Stimulated activated CD8-positive, alpha-beta memory T cell treated with anti-CD3 and anti-CD28 coated beads, Interleukin-12 subunit alpha, Interleukin-12 subunit beta, amount 100 ng/mL, for 24 hours (primary cell): ENCODE measurements around the gene CDK12.
"Not testable (repeated sequence)": the region's sequence is repeated elsewhere in the genome, so short reads cannot be mapped to it uniquely, and the experiment has no call there.

Experiments
- DNase-seq: peaks from one replicate; pipeline ENCODE4 v3.0.0-alpha.2; 2020; ENCODE audit errors: extremely low read depth

CDK12 gene

GRCh38 chr17:39461113-39461925 lies at the start of gene CDK12:
Gene CDK12 (plus strand): TSS chr17:39461486. CDS start chr17:39462072, 586 bp downstream.
- DNase-seq, result peak; percentile 73

- DNase-seq, result no peak
Observed at GRCh38 chr17:39416141-39416540, 45.1 kb upstream of the CDK12 start.

- no peak for DNase-seq
Observed at GRCh38 chr17:39429600-39429999, 31.7 kb upstream of the CDK12 start.

DNA sequence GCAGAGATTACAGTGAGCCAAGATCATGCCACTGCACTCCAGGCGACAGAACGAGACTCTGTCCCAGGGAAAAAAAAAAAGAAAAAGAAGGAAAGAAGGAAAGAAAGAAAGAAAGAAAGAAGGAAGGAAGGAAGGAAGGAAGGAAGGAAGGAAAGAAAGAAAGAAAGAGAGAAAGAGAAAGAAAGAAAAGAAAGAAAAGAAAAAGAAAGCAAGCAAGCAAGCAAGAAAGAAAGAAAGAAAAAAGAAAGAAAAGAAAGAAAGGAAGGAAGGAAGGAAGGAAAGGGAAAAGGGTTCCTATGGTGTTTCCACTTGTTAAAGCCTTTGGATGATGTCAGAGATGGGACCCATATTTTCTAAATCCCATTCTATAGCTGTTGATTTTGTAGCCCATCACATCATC lies 21.4 kb upstream of the CDK12 start:
- not testable (repeated sequence) for DNase-seq

DNA sequence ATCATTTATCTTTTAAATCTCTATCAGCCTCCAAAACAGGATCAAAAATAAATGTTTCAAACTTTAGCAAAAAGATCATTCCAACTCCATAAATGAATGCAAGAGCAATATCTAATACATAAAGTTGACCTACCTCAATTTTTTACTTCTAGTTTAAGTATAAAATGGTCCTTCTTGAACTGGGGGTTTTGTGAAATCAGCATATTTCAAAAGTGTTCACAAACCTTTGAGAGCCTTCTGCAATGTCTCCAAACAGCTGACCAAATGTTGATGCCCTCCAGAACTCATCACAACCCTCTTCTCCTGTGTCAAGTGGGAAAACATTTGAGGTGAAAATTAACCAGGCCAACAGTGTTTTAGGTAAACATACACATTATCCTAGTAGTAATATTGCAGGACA lies 18.0 kb upstream of the CDK12 start:
- DNase-seq, result no peak

GRCh38 chr17:39447561-39447960 lies 13.7 kb upstream of the CDK12 start:
- no peak for DNase-seq

DNA sequence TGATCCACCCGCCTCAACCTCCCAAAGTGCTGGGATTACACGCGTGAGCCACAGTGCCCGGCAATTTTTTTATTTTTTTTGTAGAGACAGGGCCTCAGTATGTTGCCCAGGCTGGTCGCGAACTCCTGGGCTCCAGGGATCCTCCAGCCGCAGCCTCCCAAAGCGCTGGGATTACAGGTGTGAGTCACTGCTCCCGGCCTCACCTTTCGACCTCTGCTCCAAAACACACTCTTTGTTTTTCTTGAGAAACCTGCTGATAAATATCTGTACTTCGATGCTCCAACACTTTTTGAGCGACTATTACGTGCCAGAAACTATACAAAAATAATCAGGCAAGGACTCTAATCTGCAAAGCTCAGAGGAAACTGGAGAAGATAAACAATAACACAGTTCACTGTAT lies 11.2 kb upstream of the CDK12 start:
- DNase-seq, result no peak

DNA sequence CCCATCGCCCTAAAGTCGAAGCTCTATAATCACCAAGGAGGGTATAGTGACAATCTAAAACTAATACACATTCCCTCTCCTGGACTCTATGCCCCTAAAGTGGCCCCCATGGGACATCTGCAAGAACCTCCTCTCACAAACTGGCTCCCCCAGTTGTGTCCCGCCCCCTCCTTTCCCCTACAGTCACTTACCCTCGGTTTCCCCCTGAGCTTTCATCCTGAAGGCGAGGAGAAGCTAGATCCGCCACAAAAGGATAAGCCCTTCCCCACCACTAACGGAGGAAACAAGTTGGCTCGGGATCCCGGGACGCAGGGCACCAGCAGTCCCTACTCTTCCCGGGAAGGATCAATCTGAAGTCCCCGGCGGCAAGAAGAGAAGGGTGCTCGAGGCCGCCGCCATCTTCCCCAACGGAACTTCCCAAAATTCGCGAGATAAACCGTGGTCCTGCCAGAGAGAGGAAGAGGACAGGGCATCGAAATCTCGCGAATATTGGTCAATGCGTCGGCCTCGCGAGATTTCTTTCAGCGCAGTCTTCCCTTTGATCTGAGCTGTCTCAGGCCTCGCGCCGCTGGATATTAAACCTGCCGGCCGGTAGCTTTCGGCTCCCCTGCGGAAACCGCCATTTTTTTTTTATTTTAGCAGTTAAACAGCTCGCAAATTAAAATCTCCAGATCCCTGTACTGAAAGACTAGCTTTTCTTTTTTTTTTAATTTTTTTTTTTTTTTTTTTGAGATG lies 10.3 kb upstream of the CDK12 start, which contains the start of gene MED1:
TSS of gene MED1 (minus strand) at position 417 of the 735 bp plus-strand sequence. CDS start at position 216, 201 bp downstream.
- DNase-seq, result peak; percentile 70

DNA sequence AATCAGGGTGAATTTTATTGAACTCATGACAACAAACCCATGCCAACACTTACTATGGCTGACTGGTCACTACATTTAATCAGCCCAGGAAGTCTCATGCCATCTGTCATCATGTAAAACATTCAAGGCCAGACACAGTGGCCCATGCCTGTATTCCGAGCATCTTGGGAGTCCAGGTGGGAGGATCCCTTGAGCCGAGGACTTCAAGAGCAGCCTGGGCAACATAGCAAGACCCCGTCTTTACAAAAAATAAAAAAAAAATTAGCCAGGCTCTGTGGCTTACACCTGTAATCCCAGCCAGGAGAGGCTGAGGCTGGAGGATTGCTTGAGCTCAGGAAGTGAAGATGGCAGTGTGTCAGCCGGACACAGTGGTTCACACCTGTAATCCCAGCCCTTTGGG lies 5.4 kb upstream of the CDK12 start:
- no peak for DNase-seq

DNA sequence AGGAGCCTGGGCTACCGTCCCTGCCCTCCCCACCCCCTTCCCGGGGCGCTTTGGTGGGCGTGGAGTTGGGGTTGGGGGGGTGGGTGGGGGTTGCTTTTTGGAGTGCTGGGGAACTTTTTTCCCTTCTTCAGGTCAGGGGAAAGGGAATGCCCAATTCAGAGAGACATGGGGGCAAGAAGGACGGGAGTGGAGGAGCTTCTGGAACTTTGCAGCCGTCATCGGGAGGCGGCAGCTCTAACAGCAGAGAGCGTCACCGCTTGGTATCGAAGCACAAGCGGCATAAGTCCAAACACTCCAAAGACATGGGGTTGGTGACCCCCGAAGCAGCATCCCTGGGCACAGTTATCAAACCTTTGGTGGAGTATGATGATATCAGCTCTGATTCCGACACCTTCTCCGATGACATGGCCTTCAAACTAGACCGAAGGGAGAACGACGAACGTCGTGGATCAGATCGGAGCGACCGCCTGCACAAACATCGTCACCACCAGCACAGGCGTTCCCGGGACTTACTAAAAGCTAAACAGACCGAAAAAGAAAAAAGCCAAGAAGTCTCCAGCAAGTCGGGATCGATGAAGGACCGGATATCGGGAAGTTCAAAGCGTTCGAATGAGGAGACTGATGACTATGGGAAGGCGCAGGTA lies 762 bp downstream of the CDK12 start:
- DNase-seq, result peak; percentile 51

- DNase-seq, result no peak
Observed at GRCh38 chr17:39462631-39463375, 1.5 kb downstream of the CDK12 start.

DNA sequence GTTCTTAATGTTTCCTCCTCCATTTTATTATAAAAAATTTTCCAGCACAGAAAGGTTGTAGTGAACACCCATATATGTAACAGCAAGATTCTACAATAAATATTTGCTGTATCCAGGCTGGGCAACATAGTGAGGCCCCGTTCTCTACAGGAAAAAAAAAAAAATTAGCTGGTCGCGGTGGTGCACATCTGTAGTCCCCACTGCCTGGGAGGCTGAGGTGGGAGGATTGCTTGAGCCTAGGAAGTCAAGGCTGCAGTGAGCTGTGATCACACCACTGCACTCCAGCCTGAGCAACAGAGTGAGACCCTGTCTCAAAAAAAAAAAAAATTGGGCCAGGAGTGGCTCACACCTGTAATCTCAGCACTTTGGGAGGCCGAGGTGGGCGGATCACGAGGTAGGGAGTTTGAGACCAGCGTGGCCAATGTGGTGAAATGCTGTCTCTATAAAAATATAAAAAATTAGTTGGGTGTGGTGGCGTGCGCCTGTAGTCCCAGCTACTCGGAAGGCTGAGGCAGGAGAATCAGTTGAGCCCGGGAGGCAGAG lies 3.4 kb downstream of the CDK12 start:
- not testable (repeated sequence) for DNase-seq

GRCh38 chr17:39468610-39469009 lies 7.3 kb downstream of the CDK12 start:
- DNase-seq, result not testable (repeated sequence)

GRCh38 chr17:39473310-39473709 lies 12.0 kb downstream of the CDK12 start:
- DNase-seq, result no peak

- not testable (repeated sequence) for DNase-seq
Observed at GRCh38 chr17:39479631-39480030, 18.3 kb downstream of the CDK12 start.

GRCh38 chr17:39483506-39483905 lies 22.2 kb downstream of the CDK12 start:
- no peak for DNase-seq

- DNase-seq, result no peak
Observed at GRCh38 chr17:39484178-39484577, 22.9 kb downstream of the CDK12 start.

DNA sequence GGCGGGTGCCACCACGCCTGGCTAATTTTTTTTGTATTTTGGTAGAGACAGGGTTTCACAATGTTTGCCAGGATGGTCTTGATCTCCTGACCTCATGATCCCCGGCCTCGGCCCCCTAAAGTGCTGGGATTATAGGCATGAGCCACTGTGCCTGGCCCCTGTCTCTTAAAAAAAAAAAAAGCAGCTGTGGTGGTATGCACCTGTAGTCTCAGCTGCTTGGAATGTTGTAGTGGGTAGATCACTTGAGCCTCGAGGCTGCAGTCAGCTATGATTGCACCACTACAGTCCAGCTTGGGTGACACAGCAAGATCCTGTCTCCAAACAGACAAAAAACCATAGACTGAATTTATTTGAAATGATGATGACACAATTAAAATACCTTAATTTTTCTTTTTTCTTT lies 24.3 kb downstream of the CDK12 start:
- no peak for DNase-seq

DNA sequence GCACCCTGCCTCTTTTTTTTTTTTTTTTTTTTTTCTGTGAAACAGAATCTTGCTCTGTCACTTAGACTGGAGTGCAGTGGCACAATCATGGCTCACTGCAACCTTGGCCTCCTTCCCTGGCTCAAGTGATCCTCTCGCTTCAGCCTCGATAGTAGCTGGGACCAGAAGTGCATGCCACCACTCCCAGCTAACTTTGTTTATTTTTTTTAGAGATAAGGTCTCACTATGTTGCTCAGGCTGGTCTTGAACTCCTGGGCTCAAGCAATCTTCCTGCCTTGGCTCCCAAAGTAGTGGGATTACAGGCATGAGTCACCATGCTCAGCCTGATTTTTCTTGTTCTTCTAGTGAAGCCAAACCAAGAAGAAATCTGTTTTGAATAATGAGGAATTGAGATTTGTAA lies 25.0 kb downstream of the CDK12 start:
- DNase-seq, result no peak

DNA sequence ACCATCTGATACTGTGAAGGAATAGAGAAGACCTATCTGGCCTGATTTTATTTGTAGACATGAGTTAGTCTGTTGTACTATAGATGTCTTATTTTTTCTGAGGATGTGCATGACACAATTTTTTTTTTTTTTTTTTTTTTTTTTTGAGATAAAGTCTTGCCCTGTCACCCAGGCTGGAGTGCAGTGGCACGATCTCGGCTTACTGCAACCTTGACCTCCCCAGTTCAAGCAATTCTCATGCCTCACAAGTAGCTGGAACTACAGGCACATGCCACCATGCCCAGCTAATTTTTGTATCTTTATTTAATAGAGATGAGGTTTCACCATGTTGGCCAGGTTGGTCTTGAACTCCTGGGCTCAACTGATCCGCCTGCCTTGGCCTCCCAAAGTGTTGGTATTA lies 26.2 kb downstream of the CDK12 start:
- not testable (repeated sequence) for DNase-seq

- no peak for DNase-seq
Observed at GRCh38 chr17:39487946-39488345, 26.7 kb downstream of the CDK12 start.
